Activated CD8-positive, alpha-beta memory T cell treated with anti-CD3 and anti-CD28 coated beads, Interleukin-2, amount 10 ng/mL, durations not matched to agents 7 days and 5 days (primary cell): ENCODE data around the gene PLOD3. TPM values are rescaled to one million over a fixed set of nuclear protein-coding genes. Genes with fewer than 3 reads are reported as not detected.
"Not testable (repeated sequence)": the region's sequence is repeated elsewhere in the genome, so short reads cannot be mapped to it uniquely, and the experiment has no call there.

ENCODE experiments used
- ATAC-seq: fragments of 150-1000 bp; cut with Tn5 transposase; one replicate; pipeline ENCODE4 v1.10.0; 2021; ENCODE audit warnings: moderate library complexity
- CTCF ChIA-PET: fragments of 350-600 bp; sonication (Branson Sonifier 250); formaldehyde crosslinking; loops from one replicate; lab custom pipeline; 2021; ENCODE audit warnings: antibody characterized with exemption; lab: Charles Lee
- DNase-seq: peaks from one replicate; pipeline ENCODE4 v3.0.0-alpha.2; 2020
- H3K27ac Mint-ChIP-seq: one replicate; pipeline ENCODE4 v1.8.0; 2021; ENCODE audit warnings: mild to moderate bottlenecking, mixed read lengths
- H3K27me3 Mint-ChIP-seq: one replicate; pipeline ENCODE4 v1.8.0; 2021; ENCODE audit warnings: mixed read lengths
- H3K36me3 Mint-ChIP-seq: one replicate; pipeline ENCODE4 v1.8.0; 2021; ENCODE audit warnings: mild to moderate bottlenecking, mixed read lengths
- H3K4me1 Mint-ChIP-seq: one replicate; pipeline ENCODE4 v1.8.0; 2021; ENCODE audit warnings: mixed read lengths
- H3K4me3 Mint-ChIP-seq: one replicate; pipeline ENCODE4 v1.8.0; 2021; ENCODE audit warnings: mild to moderate bottlenecking, moderate library complexity, mixed read lengths
- H3K9me3 Mint-ChIP-seq: one replicate; pipeline ENCODE4 v1.8.0; 2022; ENCODE audit warnings: low read depth, mixed read lengths
- total RNA-seq, 2 experiments: library from RNA; stranded (reverse); gene quantifications; one replicate each; pipeline ENCODE4 v1.2.3, GENCODE V29; 2021

Gene PLOD3
- total RNA-seq, 2 experiments from 2014 or later: 41.6 to 42.3 TPM

GRCh38 chr7:101216860-101217387 is 457 bp downstream of the PLOD3 start:
- DNase-seq: peak; percentile 45
- Mint-ChIP-seq H3K4me3 (peak overlapping the region; percentile 93), H3K27ac (peak overlapping the region; percentile 84), H3K4me1 (peaks cover 27% of the 10 kb centered on the region), H3K27me3 (no peaks in the 10 kb centered on the region), H3K9me3 (no peaks in the 10 kb centered on the region), H3K36me3 (peaks cover 4% of the 10 kb centered on the region)
- peak; percentile 2 for ATAC-seq
- CTCF ChIA-PET: interaction anchor here (0.9 to 2.9 kb wide), 18 partner anchors 9 to 365 kb away, joined by 3 to 69 read pairs (median 5); partner anchors contain the start of genes FIS1, MOGAT3 and TRIM56

DNA sequence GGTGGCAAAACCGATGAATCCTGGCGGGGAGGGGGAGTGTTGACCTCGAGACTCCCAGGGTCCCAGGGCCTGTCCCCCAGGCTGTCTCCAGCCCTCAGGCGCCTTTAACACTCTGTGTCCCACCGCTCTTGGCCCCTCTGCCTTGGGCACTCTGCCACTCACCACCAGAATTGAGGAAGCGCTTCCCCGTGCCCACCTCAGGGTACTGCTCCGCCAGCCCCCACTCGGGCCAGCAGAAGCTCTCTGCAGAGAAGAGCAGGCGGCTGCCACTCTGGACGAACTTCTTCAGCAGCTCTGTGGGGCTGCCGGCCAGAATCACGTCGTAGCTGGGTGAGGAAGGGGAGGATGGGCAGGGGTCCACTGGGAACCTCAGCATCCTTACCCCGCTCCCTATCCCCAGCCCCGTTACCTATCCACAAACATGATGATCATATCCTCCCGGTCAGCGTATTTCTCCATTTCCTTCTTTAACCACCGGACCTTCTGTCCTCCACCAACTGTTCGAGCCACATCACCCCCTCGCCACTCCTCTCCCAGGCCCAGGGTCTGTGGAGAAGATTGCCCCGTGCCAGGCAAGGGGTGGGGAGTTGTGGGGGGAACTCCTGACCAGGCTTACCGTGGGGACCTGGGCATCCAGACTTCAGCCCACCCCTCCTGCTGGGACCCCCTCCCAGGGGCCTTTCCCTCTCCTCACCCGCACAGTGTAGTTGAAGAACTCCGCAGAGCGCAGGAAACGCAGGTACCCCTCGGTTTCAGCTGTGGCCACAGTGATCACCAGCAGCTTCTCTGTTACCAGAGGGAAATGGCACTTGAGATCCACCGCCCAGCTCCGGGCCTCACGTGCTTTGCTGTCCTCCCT is 1.2 kb downstream of the PLOD3 start:
- Mint-ChIP-seq H3K36me3 (peaks cover 4% of the 10 kb centered on the region), H3K4me3 (peak overlapping the region; percentile 93), H3K9me3 (no peaks in the 10 kb centered on the region), H3K4me1 (peaks cover 27% of the 10 kb centered on the region), H3K27me3 (no peaks in the 10 kb centered on the region), H3K27ac (peak overlapping the region; percentile 77)
- no peak for ATAC-seq
- CTCF ChIA-PET: interaction anchor here (1.0 to 2.9 kb wide), 8 partner anchors 12 to 130 kb away, joined by 3 to 69 read pairs (median 8); partner anchors contain the start of genes FIS1 and TRIM56
- DNase-seq: no peak

DNA sequence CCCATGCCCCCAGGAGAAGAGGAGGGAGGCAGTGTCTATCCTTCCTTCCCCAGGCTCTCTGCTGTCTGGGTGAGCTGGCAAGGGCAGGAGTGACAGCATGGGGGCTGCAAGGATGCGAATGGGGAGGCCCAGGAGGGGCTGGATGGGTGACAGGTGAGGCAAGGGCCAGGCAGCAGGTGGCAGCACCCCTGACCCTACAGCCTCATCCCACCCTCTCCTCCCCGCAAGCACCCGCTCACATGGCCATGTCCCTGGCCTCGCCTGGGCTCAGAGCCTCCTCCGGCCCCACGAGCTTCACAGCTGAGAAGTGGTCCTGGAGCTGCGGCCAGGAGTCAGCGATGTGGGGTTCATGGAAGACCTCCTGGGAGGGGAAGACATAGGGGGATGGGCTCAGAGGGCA is 5.4 kb downstream of the PLOD3 start:
- peaks cover 9% of the 10 kb centered on the region for H3K4me1 Mint-ChIP-seq
- peaks cover 4% of the 10 kb centered on the region for H3K36me3 Mint-ChIP-seq

DNA sequence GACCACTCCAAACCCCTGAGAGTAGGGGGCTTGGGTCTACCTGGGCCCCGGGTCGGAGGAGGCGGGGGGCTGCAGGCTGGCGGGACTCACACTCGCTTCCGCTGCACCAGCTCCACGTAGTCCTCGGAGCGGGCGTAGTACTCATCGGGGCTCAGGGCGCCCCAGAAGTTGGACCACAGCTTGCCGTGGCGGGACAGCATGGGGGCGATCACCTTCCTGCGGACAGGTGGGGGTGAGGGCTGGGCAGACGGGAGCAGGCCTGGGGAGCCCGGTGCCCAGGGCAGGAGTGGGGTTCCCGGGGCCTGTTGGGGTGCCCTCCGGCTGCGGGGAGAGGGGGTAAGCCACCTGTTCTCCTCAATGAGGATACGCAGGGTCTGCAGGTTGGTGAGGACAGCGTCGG is 5.9 kb downstream of the PLOD3 start:
- DNase-seq (no peak), ATAC-seq (no peak)
- peaks cover 4% of the 10 kb centered on the region for H3K36me3 Mint-ChIP-seq
- H3K4me1 Mint-ChIP-seq: peaks cover 5% of the 10 kb centered on the region
- H3K27ac Mint-ChIP-seq: no peak overlapping the region
- H3K9me3 Mint-ChIP-seq: no peaks in the 10 kb centered on the region
- H3K27me3 Mint-ChIP-seq: no peaks in the 10 kb centered on the region
- H3K4me3 Mint-ChIP-seq: no peak overlapping the region
- CTCF ChIA-PET: interaction anchor here (1.1 to 1.6 kb wide), 3 partner anchors 67 to 71 kb away, joined by 3 to 5 read pairs (median 4); no protein-coding TSS in a partner anchor

More for the DNA sequence above, 5.4 kb downstream of the PLOD3 start:
- Mint-ChIP-seq H3K27me3 (no peaks in the 10 kb centered on the region), H3K4me3 (no peak overlapping the region), H3K9me3 (no peaks in the 10 kb centered on the region), H3K27ac (no peak overlapping the region)
- DNase-seq (no peak), ATAC-seq (no peak)
- CTCF ChIA-PET: interaction anchor here (1.1 to 1.6 kb wide), 2 partner anchors 68 to 71 kb away, joined by 4 to 5 read pairs; no protein-coding TSS in a partner anchor

DNA sequence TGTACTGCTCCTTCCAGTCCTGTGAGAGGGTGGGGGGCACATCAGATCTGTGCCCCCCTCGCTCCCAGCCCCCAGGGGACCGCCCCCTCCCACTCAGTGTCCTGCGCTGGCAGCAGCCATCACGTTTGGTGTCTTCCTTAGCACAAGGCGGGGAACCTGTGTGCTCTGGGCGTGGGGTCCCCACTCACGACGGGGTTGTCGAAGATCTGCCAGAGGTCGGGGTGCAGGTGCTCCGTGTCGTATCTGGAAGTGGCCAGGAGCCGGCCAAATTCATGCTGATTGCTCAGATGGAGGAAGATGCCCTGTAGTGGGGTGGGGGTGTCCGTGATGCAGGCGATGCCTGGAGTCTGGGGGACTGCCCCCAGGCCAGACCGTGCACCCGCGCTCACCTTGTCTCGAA is 7.2 kb downstream of the PLOD3 start:
- H3K36me3 Mint-ChIP-seq: no peaks in the 10 kb centered on the region
- CTCF ChIA-PET: interaction anchor here (0.5 to 1.3 kb wide), 3 partner anchors 17 to 67 kb away, joined by 3 to 4 read pairs (median 3); no protein-coding TSS in a partner anchor
- H3K4me3 Mint-ChIP-seq: no peak overlapping the region
- H3K27ac Mint-ChIP-seq: no peak overlapping the region
- H3K4me1 Mint-ChIP-seq: no peaks in the 10 kb centered on the region
- no peak for DNase-seq
- ATAC-seq: no peak
- no peaks in the 10 kb centered on the region for H3K27me3 Mint-ChIP-seq
- H3K9me3 Mint-ChIP-seq: no peaks in the 10 kb centered on the region

GRCh38 chr7:101208794-101209193 is 8.6 kb downstream of the PLOD3 start:
- Mint-ChIP-seq H3K27me3 (peaks cover 5% of the 10 kb centered on the region), H3K4me3 (no peak overlapping the region), H3K4me1 (no peaks in the 10 kb centered on the region), H3K36me3 (no peaks in the 10 kb centered on the region), H3K9me3 (no peaks in the 10 kb centered on the region), H3K27ac (no peak overlapping the region)
- CTCF ChIA-PET: interaction anchor here (0.7 to 1.4 kb wide), 2 partner anchors 16 to 17 kb away, joined by 3 to 4 read pairs; no protein-coding TSS in a partner anchor
- ATAC-seq (no peak), DNase-seq (no peak)

DNA sequence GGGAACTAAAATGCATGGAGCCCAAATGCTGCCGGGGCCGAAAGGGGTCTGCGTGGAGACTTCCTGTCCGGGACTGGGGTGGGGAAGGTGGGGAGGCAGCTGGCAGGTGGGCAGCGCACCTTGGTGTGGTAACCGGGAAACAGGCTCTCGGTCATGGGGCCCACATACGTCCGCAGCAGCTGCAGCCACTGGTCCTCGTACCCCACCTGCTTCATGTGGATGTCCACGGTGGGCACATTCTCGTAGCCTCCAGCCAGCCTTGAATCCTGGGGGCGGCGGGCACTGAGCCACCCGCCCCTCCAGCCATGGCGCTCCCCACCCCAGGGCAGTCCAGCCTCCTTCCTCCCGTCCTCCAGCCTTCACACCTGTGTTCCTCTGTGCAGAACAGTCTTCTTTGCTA is 9.9 kb downstream of the PLOD3 start:
- H3K4me3 Mint-ChIP-seq: no peak overlapping the region
- DNase-seq: no peak
- H3K4me1 Mint-ChIP-seq: no peaks in the 10 kb centered on the region
- H3K27ac Mint-ChIP-seq: no peak overlapping the region
- CTCF ChIA-PET: interaction anchor here (1.0 to 1.4 kb wide), 3 partner anchors 10 to 320 kb away, joined by 3 read pairs; partner anchors contain the start of genes PLOD3 and ZNHIT1
- peaks cover 15% of the 10 kb centered on the region for H3K27me3 Mint-ChIP-seq
- no peak for ATAC-seq
- no peaks in the 10 kb centered on the region for H3K36me3 Mint-ChIP-seq
- H3K9me3 Mint-ChIP-seq: no peaks in the 10 kb centered on the region

DNA sequence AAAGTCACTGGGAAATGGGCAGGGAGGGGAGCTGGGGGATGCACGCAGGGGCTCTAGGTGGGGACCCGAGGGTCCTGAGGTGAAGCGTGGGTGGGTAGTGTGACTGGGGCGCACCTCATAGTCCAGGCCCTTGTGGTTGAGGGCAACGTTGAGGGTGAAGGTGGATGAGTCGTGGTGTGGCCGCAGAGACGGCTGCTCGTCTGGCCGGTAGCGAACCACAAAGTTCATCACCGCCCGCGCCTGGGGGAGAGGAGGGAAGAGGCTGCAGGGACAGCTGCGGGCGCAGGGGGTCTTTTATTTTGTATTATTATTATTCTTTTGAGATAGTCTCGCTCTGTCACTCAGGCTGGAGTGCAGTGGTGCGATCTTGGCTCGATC is 10.7 kb downstream of the PLOD3 start:
- Mint-ChIP-seq H3K27ac (no peak overlapping the region), H3K27me3 (peaks cover 21% of the 10 kb centered on the region), H3K4me1 (no peaks in the 10 kb centered on the region), H3K4me3 (no peak overlapping the region), H3K9me3 (no peaks in the 10 kb centered on the region), H3K36me3 (no peaks in the 10 kb centered on the region)
- no peak for ATAC-seq
- DNase-seq: no peak
- CTCF ChIA-PET: no interaction called here

DNA sequence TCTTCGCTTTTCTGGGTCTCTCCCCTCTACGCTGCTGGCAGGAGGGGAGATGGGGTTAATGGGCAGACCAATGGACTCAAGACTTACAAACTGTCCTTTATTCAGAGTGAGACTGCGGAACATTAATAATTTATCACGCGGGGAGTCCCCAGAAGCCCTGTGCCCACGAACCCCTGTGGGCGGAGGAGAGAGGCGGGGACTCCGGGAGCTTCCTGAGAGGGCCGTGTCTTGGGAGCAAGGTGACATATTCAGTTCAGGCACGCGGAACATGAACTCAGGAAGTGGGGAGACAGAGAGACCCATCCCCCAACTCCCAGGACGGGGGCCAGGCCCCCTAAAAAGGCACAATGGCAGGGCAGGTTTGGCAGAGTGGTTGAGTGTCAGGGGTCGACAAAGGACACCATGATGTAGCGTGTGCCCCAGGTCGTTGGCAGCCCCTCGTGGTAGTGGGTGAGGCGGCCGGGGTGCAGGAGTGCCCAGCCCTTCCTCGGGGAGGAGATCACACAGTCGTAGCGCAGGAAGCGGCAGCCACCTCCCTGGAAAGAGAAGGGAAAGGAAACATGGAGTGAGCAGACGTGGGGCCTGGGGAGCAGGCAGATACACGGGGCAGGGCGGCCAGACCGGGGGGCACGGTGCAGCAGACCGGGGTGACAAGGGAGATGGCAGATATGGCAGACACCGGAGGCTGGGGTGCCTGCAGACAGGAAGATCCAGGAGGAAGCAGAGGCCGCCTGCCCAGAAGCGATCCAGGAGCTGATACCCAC is 11.3 kb downstream of the PLOD3 start:
- H3K36me3 Mint-ChIP-seq: no peaks in the 10 kb centered on the region
- CTCF ChIA-PET: interaction anchor here (0.6 to 1.5 kb wide), 3 partner anchors 12 to 14 kb away, joined by 3 to 4 read pairs (median 4); partner anchors contain the start of genes PLOD3 and ZNHIT1
- H3K4me1 Mint-ChIP-seq: no peaks in the 10 kb centered on the region
- no peak for ATAC-seq
- no peak overlapping the region for H3K27ac Mint-ChIP-seq
- H3K4me3 Mint-ChIP-seq: no peak overlapping the region
- DNase-seq: no peak
- peaks cover 27% of the 10 kb centered on the region for H3K27me3 Mint-ChIP-seq
- no peaks in the 10 kb centered on the region for H3K9me3 Mint-ChIP-seq

GRCh38 chr7:101203740-101204738 is 13.3 kb downstream of the PLOD3 start:
- not testable (repeated sequence) for DNase-seq

DNA sequence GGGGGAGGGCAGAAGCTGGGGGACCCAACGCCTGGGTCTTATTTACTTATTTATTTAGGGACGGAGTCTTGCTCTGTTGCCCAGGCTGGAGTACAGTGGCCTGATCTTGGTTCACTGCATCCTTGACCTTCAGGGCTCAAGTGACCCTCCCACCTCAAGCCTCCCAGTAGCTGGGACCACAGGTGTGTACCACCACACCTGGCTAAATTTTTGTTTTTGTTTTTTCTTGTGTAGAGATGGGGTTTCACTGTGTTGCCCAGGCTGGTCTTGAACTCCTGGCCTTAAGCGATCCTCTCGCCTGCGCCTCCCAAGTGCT is 14.8 kb downstream of the PLOD3 start:
- Mint-ChIP-seq H3K36me3 (no peaks in the 10 kb centered on the region), H3K4me1 (peaks cover 4% of the 10 kb centered on the region), H3K27ac (no peak overlapping the region), H3K9me3 (no peaks in the 10 kb centered on the region), H3K27me3 (peaks cover 42% of the 10 kb centered on the region), H3K4me3 (no peak overlapping the region)
- CTCF ChIA-PET: interaction anchor here (0.7 to 3.5 kb wide), 4 partner anchors 10 to 42 kb away, joined by 3 to 18 read pairs (median 3); partner anchors contain the start of gene FIS1
- no peak for DNase-seq
- no peak for ATAC-seq

More at GRCh38 chr7:101203740-101204738, 13.3 kb downstream of the PLOD3 start:
- H3K4me3 Mint-ChIP-seq, H3K4me1 Mint-ChIP-seq, H3K36me3 Mint-ChIP-seq, H3K9me3 Mint-ChIP-seq, H3K27ac Mint-ChIP-seq, ATAC-seq: not testable (repeated sequence)
- H3K27me3 Mint-ChIP-seq: peaks cover 39% of the 10 kb centered on the region
- CTCF ChIA-PET: interaction anchor here (1.0 to 3.5 kb wide), 4 partner anchors 11 to 79 kb away, joined by 4 to 18 read pairs (median 6); partner anchors contain the start of gene PLOD3
